Trophoblast cell (in vitro differentiated cells and primary cell): Measurements from ENCODE around the gene SELENOM.
A peak's percentile ranks its signal among the peaks of the same experiment; 100 is the strongest.

Experiments used
- DNase-seq, 2 donors: peaks; one replicate each; pipeline ENCODE4 v3.0.0-alpha.2; 2016
- H2AFZ ChIP-seq: 2 replicates; pipeline ENCODE4 v1.6.1; 2013; ENCODE audit warnings: low read length, moderate library complexity, mild to moderate bottlenecking; ENCODE audit not compliant: insufficient read depth, poor library complexity
- H2AK5ac ChIP-seq: 2 replicates; pipeline ENCODE4 v1.6.1; 2013; ENCODE audit warnings: mild to moderate bottlenecking, low read length
- H2BK120ac ChIP-seq: 2 replicates; pipeline ENCODE4 v1.6.1; 2013; ENCODE audit warnings: low read length, mild to moderate bottlenecking, moderate library complexity; ENCODE audit not compliant: insufficient read depth, poor library complexity
- H2BK12ac ChIP-seq: 2 replicates; pipeline ENCODE4 v1.6.1; 2013; ENCODE audit warnings: mild to moderate bottlenecking, low read length, moderate library complexity
- H2BK5ac ChIP-seq: 2 replicates; pipeline ENCODE4 v1.6.1; 2013; ENCODE audit warnings: low read length, low read depth, moderate library complexity, mild to moderate bottlenecking; ENCODE audit not compliant: poor library complexity
- H3K14ac ChIP-seq: 2 replicates; pipeline ENCODE4 v1.6.1; 2013; ENCODE audit warnings: mild to moderate bottlenecking, low read length
- H3K18ac ChIP-seq: 2 replicates; pipeline ENCODE4 v1.6.1; 2013; ENCODE audit warnings: mild to moderate bottlenecking, low read length
- H3K23ac ChIP-seq: 2 replicates; pipeline ENCODE4 v1.6.1; 2013; ENCODE audit warnings: low read length
- H3K27ac ChIP-seq: 2 replicates; pipeline ENCODE4 v1.5.1; 2013; ENCODE audit warnings: low read depth, mild to moderate bottlenecking, inconsistent platforms, low read length, moderate library complexity
- H3K27me3 ChIP-seq: 2 replicates; pipeline ENCODE4 v1.6.1; 2013; ENCODE audit warnings: inconsistent platforms, mild to moderate bottlenecking, low read length, moderate library complexity; ENCODE audit not compliant: insufficient read depth
- H3K36me3 ChIP-seq, 2 experiments: 1 replicate in 1 of 2; 2 replicates in 1 of 2; pipeline ENCODE4 v1.6.1; 2013; ENCODE audit warnings: low read length in 2 of 2, mild to moderate bottlenecking in 2 of 2, moderate library complexity in 1 of 2; ENCODE audit not compliant: insufficient read depth in 2 of 2, control insufficient read depth in 1 of 2
- H3K4ac ChIP-seq: 2 replicates; pipeline ENCODE4 v1.6.1; 2013; ENCODE audit warnings: low read depth, mild to moderate bottlenecking, low read length, moderate library complexity
- H3K4me1 ChIP-seq, 2 experiments: 1 replicate in 1 of 2; 2 replicates in 1 of 2; pipeline ENCODE4 v1.6.1; 2013; ENCODE audit warnings: low read length in 2 of 2, mild to moderate bottlenecking in 2 of 2, moderate library complexity in 1 of 2; ENCODE audit not compliant: insufficient read depth in 2 of 2, control insufficient read depth in 1 of 2
- H3K4me2 ChIP-seq: 2 replicates; pipeline ENCODE4 v1.6.1; 2013; ENCODE audit warnings: inconsistent platforms, mild to moderate bottlenecking, low read length, moderate library complexity
- H3K4me3 ChIP-seq: 2 replicates; pipeline ENCODE4 v1.5.1; 2013; ENCODE audit warnings: mild to moderate bottlenecking, low read depth, low read length, inconsistent platforms
- H3K79me1 ChIP-seq: one replicate; pipeline ENCODE4 v1.6.1; 2013; ENCODE audit warnings: low read length
- H3K79me2 ChIP-seq: 2 replicates; pipeline ENCODE4 v1.6.1; 2013; ENCODE audit warnings: low read length, mild to moderate bottlenecking; ENCODE audit not compliant: control insufficient read depth, insufficient read depth, poor library complexity
- H3K9ac ChIP-seq: 2 replicates; pipeline ENCODE4 v1.6.1; 2013; ENCODE audit warnings: mild to moderate bottlenecking, low read length
- H3K9me3 ChIP-seq: 2 replicates; pipeline ENCODE4 v1.6.1; 2013; ENCODE audit warnings: low read depth, mild to moderate bottlenecking, control low read depth, inconsistent platforms, low read length; ENCODE audit not compliant: insufficient read depth
- H4K12ac ChIP-seq: 2 replicates; pipeline ENCODE4 v1.6.1; 2013; ENCODE audit warnings: low read depth, mild to moderate bottlenecking, low read length, moderate library complexity
- H4K8ac ChIP-seq: 2 replicates; pipeline ENCODE4 v1.6.1; 2013; ENCODE audit warnings: low read depth, mild to moderate bottlenecking, low read length, moderate library complexity
- H4K91ac ChIP-seq: one replicate; pipeline ENCODE4 v1.6.1; 2013; ENCODE audit warnings: low read depth, mild to moderate bottlenecking, low read length, moderate library complexity
- WGBS: extraction: QIAGEN DNeasy Blood & Tissue Kit; methylation state at CpG from one replicate; pipeline ENCODE4 v1.1.7; 2013; ENCODE audit warnings: missing lambda C conversion rate; ENCODE audit not compliant: insufficient read length, insufficient coverage; ENCODE audit errors: extremely low coverage; 5-methylcytosine and 5-hydroxymethylcytosine counted together

SELENOM gene

DNA sequence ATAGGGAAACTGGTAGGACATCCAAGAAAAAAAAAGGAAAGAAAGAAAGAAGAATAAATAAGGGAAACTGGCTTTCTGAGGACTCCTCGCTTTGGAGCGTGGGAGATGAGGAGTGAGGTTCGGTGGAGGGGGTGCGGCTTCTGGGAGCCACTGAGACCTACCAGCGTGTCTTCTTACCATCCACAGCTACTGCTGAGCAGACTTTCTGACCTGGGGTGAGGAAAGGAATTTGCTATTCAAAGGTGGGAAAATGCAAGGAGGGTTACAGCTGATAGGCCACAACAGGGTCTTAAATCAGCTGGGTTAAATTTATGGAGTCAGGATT, 488 bp upstream of the SELENOM start:
- Histone ChIP-seq H2BK120ac (no peak overlapping the region), H3K4me1 (peaks cover 12 to 14% of the 10 kb centered on the region in 2 experiments), H3K4me3 (peak overlapping the region; percentile 38), H2BK12ac (no peak overlapping the region), H3K27ac (no peak overlapping the region), H2AFZ (peak overlapping the region; percentile 55), H3K79me1 (peaks cover 5% of the 10 kb centered on the region), H2AK5ac (no peak overlapping the region), H4K8ac (peak overlapping the region; percentile 71), H4K91ac (no peak overlapping the region), H3K4ac (no peak overlapping the region), H4K12ac (no peak overlapping the region), H3K79me2 (peaks cover 4% of the 10 kb centered on the region), H3K23ac (no peak overlapping the region), H3K9ac (no peak overlapping the region), H2BK5ac (peak overlapping the region; percentile 23), H3K9me3 (peaks cover 4% of the 10 kb centered on the region), H3K4me2 (peak overlapping the region; percentile 61), H3K27me3 (no peaks in the 10 kb centered on the region), H3K18ac (no peak overlapping the region), H3K36me3 (peaks cover 13 to 14% of the 10 kb centered on the region in 2 experiments), H3K14ac (no peak overlapping the region)
- no peak for DNase-seq
- WGBS: no CpG with 5 or more reads among the region's 5 CpGs

DNA sequence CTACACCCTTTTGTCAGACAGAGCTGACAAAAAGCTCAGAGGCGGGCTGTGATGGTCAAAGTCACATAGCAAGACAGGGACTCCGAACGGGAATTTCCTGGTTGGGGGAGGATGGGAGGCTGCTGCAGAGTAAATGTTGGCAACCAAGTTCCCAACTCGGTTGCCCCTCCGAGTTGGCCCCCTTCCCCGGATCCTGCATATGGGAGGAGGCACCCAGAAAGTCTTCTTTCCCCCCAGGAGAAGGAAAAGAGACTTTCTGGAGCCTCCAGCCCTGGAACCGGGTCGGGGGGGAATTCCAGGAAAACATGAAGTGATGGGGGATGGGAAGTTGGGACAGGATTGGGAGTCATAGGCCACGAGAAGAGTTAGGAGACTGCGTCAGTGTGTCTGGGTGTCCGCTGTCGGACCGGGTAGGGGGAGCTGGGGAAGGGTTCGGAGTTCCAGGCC, 614 bp downstream of the SELENOM start:
- Histone ChIP-seq H4K8ac (peak overlapping the region; percentile 76), H4K12ac (peak overlapping the region; percentile 60), H2BK120ac (no peak overlapping the region), H3K9me3 (no peaks in the 10 kb centered on the region), H3K79me2 (peaks cover 4% of the 10 kb centered on the region), H3K23ac (no peak overlapping the region), H3K4me3 (peak overlapping the region; percentile 74), H3K27ac (no peak overlapping the region), H3K4me2 (peak overlapping the region; percentile 81), H3K18ac (peak overlapping the region; percentile 80), H2BK5ac (peak overlapping the region; percentile 37), H3K4me1 (peaks cover 12 to 14% of the 10 kb centered on the region in 2 experiments), H2BK12ac (peak overlapping the region; percentile 23), H3K14ac (peak overlapping the region; percentile 68), H3K36me3 (peaks cover 20 to 24% of the 10 kb centered on the region in 2 experiments), H3K27me3 (no peaks in the 10 kb centered on the region), H3K9ac (peak overlapping the region; percentile 9), H4K91ac (peak overlapping the region; percentile 54), H3K4ac (peak overlapping the region; percentile 44), H3K79me1 (peaks cover 5% of the 10 kb centered on the region), H2AK5ac (peak overlapping the region; percentile 65), H2AFZ (peak overlapping the region; percentile 61)
- peak in 1 of 2 donors; percentile 53 for DNase-seq
- no CpG with 5 or more reads among the region's 14 CpGs for WGBS

DNA sequence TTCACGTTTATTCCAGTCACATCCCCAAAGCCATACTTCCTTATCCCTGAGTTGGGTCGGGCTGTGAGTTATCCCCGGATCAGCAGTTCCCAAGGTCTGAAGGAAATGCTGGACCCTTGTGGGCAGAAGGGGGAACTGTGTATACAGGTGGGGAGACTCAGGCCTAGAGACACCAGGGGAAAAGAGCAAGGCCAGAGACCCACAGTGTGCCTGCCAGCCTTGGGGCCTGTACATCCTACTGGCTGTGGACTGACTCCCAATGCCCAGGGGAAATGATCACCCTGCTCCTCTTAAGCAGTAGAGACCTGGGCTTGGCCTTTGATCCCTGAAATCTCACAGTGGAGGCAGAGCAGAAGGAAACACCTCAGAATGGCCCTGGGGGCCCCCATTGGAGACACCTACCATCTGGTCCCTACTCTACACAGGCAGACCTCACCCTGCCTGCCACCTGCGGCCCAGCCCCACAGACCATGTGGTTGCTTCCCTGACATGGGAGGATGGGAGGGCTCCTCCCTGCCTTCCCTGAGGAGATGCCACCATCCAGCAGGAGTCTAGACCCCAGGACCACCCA, 1.3 kb downstream of the SELENOM start:
- H4K91ac ChIP-seq: no peak overlapping the region
- no peak overlapping the region for H3K9ac ChIP-seq
- H3K79me1 ChIP-seq: peaks cover 5% of the 10 kb centered on the region
- no peak overlapping the region for H2BK12ac ChIP-seq
- no peaks in the 10 kb centered on the region for H3K27me3 ChIP-seq
- H4K12ac ChIP-seq: no peak overlapping the region
- no peak overlapping the region for H3K18ac ChIP-seq
- no peak overlapping the region for H3K14ac ChIP-seq
- no peak overlapping the region for H2AK5ac ChIP-seq
- no peak overlapping the region for H2BK120ac ChIP-seq
- H2AFZ ChIP-seq: no peak overlapping the region
- no peaks in the 10 kb centered on the region for H3K9me3 ChIP-seq
- no peak overlapping the region for H3K4ac ChIP-seq
- no peak overlapping the region for H3K4me3 ChIP-seq
- peaks cover 4% of the 10 kb centered on the region for H3K79me2 ChIP-seq
- no peak overlapping the region for H3K23ac ChIP-seq
- H3K4me2 ChIP-seq: no peak overlapping the region
- H3K36me3 ChIP-seq: peaks cover 23 to 27% of the 10 kb centered on the region in 2 experiments
- WGBS: no CpG with 5 or more reads among the region's 4 CpGs
- no peak overlapping the region for H4K8ac ChIP-seq
- no peak overlapping the region for H3K27ac ChIP-seq
- DNase-seq: peak in 1 of 2 donors; percentile 7
- H3K4me1 ChIP-seq: peaks cover 12 to 14% of the 10 kb centered on the region in 2 experiments
- no peak overlapping the region for H2BK5ac ChIP-seq

DNA sequence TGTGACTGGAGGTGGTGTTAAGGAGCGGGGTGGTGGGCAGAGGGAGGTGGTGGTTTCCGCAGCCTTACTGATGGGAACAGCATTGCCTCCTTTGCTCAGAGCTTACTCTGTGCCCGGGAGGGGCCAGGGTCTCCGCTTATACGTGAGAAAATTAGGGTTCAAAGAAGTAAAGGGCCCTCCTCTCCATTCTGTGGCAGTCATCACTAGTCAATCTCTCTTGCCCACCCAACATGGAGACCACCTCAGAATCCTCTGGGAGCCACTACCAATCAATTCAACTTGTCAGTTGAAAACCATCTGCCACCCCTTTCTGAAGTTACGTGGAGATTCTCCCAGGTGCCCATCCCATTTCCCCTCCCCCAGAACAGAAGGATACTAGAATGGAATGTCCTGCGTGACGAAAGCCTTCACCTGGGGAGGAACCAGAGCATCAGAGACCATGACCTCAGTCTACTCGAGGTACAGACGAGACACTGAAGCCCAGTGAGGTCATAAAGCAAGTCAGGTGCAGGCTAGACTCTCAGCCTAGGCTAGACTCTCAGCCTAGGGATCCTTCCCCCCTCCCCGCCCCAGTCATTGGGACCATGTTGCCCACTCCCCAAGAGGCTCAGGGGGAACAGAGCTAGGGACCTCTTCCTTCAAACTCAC, 2.0 kb downstream of the SELENOM start:
- WGBS: no CpG with 5 or more reads among the region's 11 CpGs
- H4K12ac ChIP-seq: no peak overlapping the region

More for the DNA sequence above, 2.0 kb downstream of the SELENOM start:
- Histone ChIP-seq H3K36me3 (peaks cover 28 to 33% of the 10 kb centered on the region in 2 experiments), H3K23ac (no peak overlapping the region), H3K4ac (no peak overlapping the region), H3K4me2 (no peak overlapping the region), H3K4me3 (no peak overlapping the region), H3K9ac (no peak overlapping the region), H2BK5ac (no peak overlapping the region), H3K79me1 (peaks cover 5% of the 10 kb centered on the region), H2BK120ac (no peak overlapping the region), H4K8ac (no peak overlapping the region), H3K14ac (no peak overlapping the region), H2BK12ac (no peak overlapping the region), H3K9me3 (no peaks in the 10 kb centered on the region), H3K27me3 (no peaks in the 10 kb centered on the region), H2AFZ (no peak overlapping the region), H3K18ac (no peak overlapping the region), H4K91ac (no peak overlapping the region), H3K79me2 (peaks cover 4% of the 10 kb centered on the region), H2AK5ac (no peak overlapping the region), H3K27ac (no peak overlapping the region), H3K4me1 (peaks cover 12 to 14% of the 10 kb centered on the region in 2 experiments)
- DNase-seq: peak; percentile 49 to 62
